Prostate gland (tissue), 2 donors: ENCODE measurements around the gene USP17L21. TPM values are rescaled to one million over a fixed set of nuclear protein-coding genes. Genes with fewer than 3 reads are reported as not detected.
"Not testable (repeated sequence)": the region's sequence is repeated elsewhere in the genome, so short reads cannot be mapped to it uniquely, and the experiment has no call there.

Source experiments
- DNase-seq: peaks from one replicate; pipeline ENCODE4 v3.0.0-alpha.2; 2019; ENCODE audit warnings: low spot score
- H3K27ac ChIP-seq, 2 donors: fragments of 200-600 bp; sonication (generic); 2 replicates each; pipeline ENCODE4 v1.5.1; 2017 to 2019
- H3K27me3 ChIP-seq: fragments of 200-600 bp; sonication (generic); replicated peaks from 2 replicates; pipeline ENCODE4 v1.5.1; 2019; ENCODE audit not compliant: insufficient read depth
- H3K36me3 ChIP-seq, 2 donors: fragments of 200-600 bp; sonication (generic); 1 replicate in 1 of 2; 2 replicates in 1 of 2; pipeline versions ENCODE4 v1.5.1 to v1.8.1; 2017 to 2019
- H3K4me1 ChIP-seq: fragments of 200-600 bp; sonication (generic); replicated peaks from 2 replicates; pipeline ENCODE4 v1.5.1; 2019
- H3K4me3 ChIP-seq, 2 donors: fragments of 200-600 bp; sonication (generic); 2 replicates each; pipeline ENCODE4 v1.5.1; 2017 to 2019
- H3K9me3 ChIP-seq: fragments of 200-600 bp; sonication (generic); 2 replicates; pipeline ENCODE4 v1.5.1; 2017
- WGBS: methylation state at CpG from one replicate; pipeline ENCODE4 v1.1.5; 2018; 5-methylcytosine and 5-hydroxymethylcytosine counted together
- intact Hi-C: fragments of 100-400 bp; cut with DNase I; formaldehyde crosslinking; loops from one replicate; pipeline ENCODE4 v1.14.2; 2022
- total RNA-seq, 2 donors: library from RNA; depleted of rRNA; stranded (reverse); fragments of >200 nt; gene quantifications; one replicate each; pipeline ENCODE4 v1.1.0, GENCODE V29; 2016

Gene USP17L21
- total RNA-seq, 2 donors from 2014 or later, result not detected

DNA sequence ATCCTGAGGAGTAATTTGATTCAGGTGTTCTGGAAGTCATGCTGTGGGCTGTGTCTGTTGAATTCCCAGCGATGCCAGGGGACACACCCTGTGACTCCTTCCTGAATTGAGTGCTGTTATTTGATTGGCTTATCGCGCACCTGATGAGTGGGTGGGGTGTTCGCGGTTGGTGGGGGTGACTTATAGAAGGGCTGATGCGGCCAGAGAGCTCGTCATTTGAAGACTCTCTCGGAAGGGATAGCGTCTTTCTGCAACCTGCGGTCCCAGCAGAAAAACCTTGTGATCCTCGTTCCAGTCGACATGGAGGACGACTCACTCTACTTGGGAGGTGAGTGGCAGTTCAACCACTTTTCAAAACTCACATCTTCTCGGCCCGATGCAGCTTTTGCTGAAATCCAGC is 4.8 kb upstream of the USP17L21 start, which contains the start of gene USP17L20:
TSS of gene USP17L20 (plus strand) at position 301 of the 400 bp plus-strand sequence. CDS start at position 301, 0 bp downstream.
- DNase-seq, intact Hi-C loops, H3K27me3 ChIP-seq, H3K9me3 ChIP-seq, H3K4me1 ChIP-seq, H3K36me3 ChIP-seq, H3K27ac ChIP-seq, H3K4me3 ChIP-seq: not testable (repeated sequence)
- no CpG with 5 or more reads among the region's 15 CpGs for WGBS

DNA sequence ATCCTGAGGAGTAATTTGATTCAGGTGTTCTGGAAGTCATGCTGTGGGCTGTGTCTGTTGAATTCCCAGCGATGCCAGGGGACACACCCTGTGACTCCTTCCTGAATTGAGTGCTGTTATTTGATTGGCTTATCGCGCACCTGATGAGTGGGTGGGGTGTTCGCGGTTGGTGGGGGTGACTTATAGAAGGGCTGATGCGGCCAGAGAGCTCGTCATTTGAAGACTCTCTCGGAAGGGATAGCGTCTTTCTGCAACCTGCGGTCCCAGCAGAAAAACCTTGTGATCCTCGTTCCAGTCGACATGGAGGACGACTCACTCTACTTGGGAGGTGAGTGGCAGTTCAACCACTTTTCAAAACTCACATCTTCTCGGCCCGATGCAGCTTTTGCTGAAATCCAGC is 4.6 kb downstream of the USP17L21 start, which contains the start of gene USP17L22:
TSS of gene USP17L22 (plus strand) at position 301 of the 400 bp plus-strand sequence. CDS start at position 301, 0 bp downstream.
- DNase-seq, H3K9me3 ChIP-seq, H3K36me3 ChIP-seq, H3K27me3 ChIP-seq, intact Hi-C loops, H3K4me3 ChIP-seq, H3K4me1 ChIP-seq, H3K27ac ChIP-seq: not testable (repeated sequence)
- no CpG with 5 or more reads among the region's 15 CpGs for WGBS

DNA sequence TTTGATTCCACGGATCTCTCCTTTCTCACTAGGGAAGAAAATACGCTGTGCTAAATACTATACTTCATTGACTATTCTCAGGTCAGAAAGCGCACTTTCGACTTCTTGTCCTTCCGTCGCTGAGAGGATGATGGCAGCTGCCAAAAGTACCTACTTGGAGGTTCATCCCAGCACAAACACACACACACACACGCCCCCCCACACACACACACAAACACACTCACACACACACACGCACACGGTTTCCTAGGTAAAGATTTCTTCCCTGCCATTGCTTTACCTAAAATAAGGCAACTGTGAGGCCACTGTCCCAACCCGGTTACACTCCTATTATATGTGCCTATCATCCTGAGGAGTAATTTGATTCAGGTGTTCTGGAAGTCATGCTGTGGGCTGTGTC is 9.0 kb downstream of the USP17L21 start:
- intact Hi-C loops, H3K27ac ChIP-seq, H3K9me3 ChIP-seq, H3K4me1 ChIP-seq, H3K27me3 ChIP-seq, H3K4me3 ChIP-seq, H3K36me3 ChIP-seq: not testable (repeated sequence)
- 92% methylated on average over 8 of the region's 10 CpGs for WGBS
- peak; percentile 70 for DNase-seq

Other genes with a start within 250 kb of the USP17L21 start
- not detected for gene FAM90A26, start 92.5 kb upstream of the USP17L21 start, total RNA-seq
- gene USP17L10, start 52.2 kb upstream of the USP17L21 start, total RNA-seq, result not detected
- not detected for gene USP17L11, start 47.5 kb upstream of the USP17L21 start, total RNA-seq
- not detected for gene USP17L12, start 42.7 kb upstream of the USP17L21 start, total RNA-seq
- gene USP17L13, start 38.0 kb upstream of the USP17L21 start, total RNA-seq, result not detected
- gene USP17L15, start 28.5 kb upstream of the USP17L21 start, total RNA-seq, result not detected
- gene USP17L17, start 19.0 kb upstream of the USP17L21 start, total RNA-seq, result not detected
- not detected for gene USP17L18, start 14.2 kb upstream of the USP17L21 start, total RNA-seq
- gene USP17L19, start 9.5 kb upstream of the USP17L21 start, total RNA-seq, result not detected
- gene USP17L20, start 4.7 kb upstream of the USP17L21 start, total RNA-seq, result not detected
- gene USP17L22, start 4.7 kb downstream of the USP17L21 start, total RNA-seq, result not detected
- not detected for gene USP17L24, start 62.3 kb downstream of the USP17L21 start, total RNA-seq
- not detected for gene USP17L25, start 67.0 kb downstream of the USP17L21 start, total RNA-seq
- gene USP17L26, start 71.8 kb downstream of the USP17L21 start, total RNA-seq, result not detected
- gene USP17L5, start 76.5 kb downstream of the USP17L21 start, total RNA-seq, result not detected
- gene USP17L27, start 81.3 kb downstream of the USP17L21 start, total RNA-seq, result not detected
- not detected for gene USP17L28, start 86.0 kb downstream of the USP17L21 start, total RNA-seq
- gene USP17L29, start 90.8 kb downstream of the USP17L21 start, total RNA-seq, result not detected
- not detected for gene USP17L30, start 100.3 kb downstream of the USP17L21 start, total RNA-seq
- gene DEFB131A, start 181.5 kb downstream of the USP17L21 start, total RNA-seq, result not detected